NCI-H345 (cell line): ENCODE data around the gene MBTPS2.

Experiments used
- DNase-seq: peaks from one replicate; lab custom pipeline; 2025; lab: John Stamatoyannopoulos, UW

Gene MBTPS2

GRCh38 chrX:21934414-21934813 is 95.0 kb downstream of the MBTPS2 start:
- no peak for DNase-seq
